NK-92 (cell line): Measurements from ENCODE around the gene ALK.

Experiments
- DNase-seq: peaks from one replicate; lab custom pipeline; 2025; ENCODE audit not compliant: unreplicated experiment; lab: John Stamatoyannopoulos, UW

ALK gene

GRCh38 chr2:29175338-29175737, 746.0 kb downstream of the ALK start:
- no peak for DNase-seq

GRCh38 chr2:29174937-29175336, 746.4 kb downstream of the ALK start:
- no peak for DNase-seq

- DNase-seq: no peak
Measured at GRCh38 chr2:29166242-29167039, 754.9 kb downstream of the ALK start.

- no peak for DNase-seq
Measured at GRCh38 chr2:29165362-29166241, 755.8 kb downstream of the ALK start.

GRCh38 chr2:29164091-29164846, 757.1 kb downstream of the ALK start:
- DNase-seq: no peak

- no peak for DNase-seq
Measured at GRCh38 chr2:29162204-29162928, 759.0 kb downstream of the ALK start.

GRCh38 chr2:29160184-29160583, 761.2 kb downstream of the ALK start:
- no peak for DNase-seq

- DNase-seq: no peak
Measured at GRCh38 chr2:29159125-29159524, 762.3 kb downstream of the ALK start.

- no peak for DNase-seq
Measured at GRCh38 chr2:29157131-29157530, 764.3 kb downstream of the ALK start.

GRCh38 chr2:29155578-29155977, 765.8 kb downstream of the ALK start:
- no peak for DNase-seq

GRCh38 chr2:29154610-29155009, 766.8 kb downstream of the ALK start:
- no peak for DNase-seq

GRCh38 chr2:29147963-29148362, 773.4 kb downstream of the ALK start:
- no peak for DNase-seq

GRCh38 chr2:29146197-29146596, 775.2 kb downstream of the ALK start:
- no peak for DNase-seq

GRCh38 chr2:29143657-29144056, 777.7 kb downstream of the ALK start:
- no peak for DNase-seq
